K562 (cell line): ENCODE data around the gene CYP4B1. TPM values are rescaled to one million over a fixed set of nuclear protein-coding genes. Genes with fewer than 3 reads are reported as not detected.

Experiments
- ATAC-seq: fragments of 200-7000 bp; cut with Tn5 transposase; 3 replicates; pipeline ENCODE4 v1.9.1; 2020; ENCODE audit warnings: moderate library complexity
- BruUV-seq: library from RNA; stranded (reverse); fragments of 400-500 nt; replicated peaks from 2 replicates; lab custom pipeline; 2021; lab: Mats Ljungman, UMichigan
- CTCF ChIA-PET: fragments of 300-600 bp; formaldehyde crosslinking; extraction: SDS; loops from one replicate; lab custom pipeline; 2021; ENCODE audit warnings: low intra/inter-chr PET ratio; lab: Yijun Ruan, JAX
- POLR2A ChIA-PET: fragments of 300-600, 350-650 bp; sonication (Branson Sonifier 250); formaldehyde crosslinking; extraction: SDS; loops from one replicate; lab custom pipeline; 2021; ENCODE audit warnings: antibody characterized with exemption, inconsistent platforms; lab: Yijun Ruan, JAX
- DNase-seq, 4 experiments: peaks; one replicate each; pipeline versions ENCODE4 v3.0.0 to v3.0.0-alpha.2; 2011 to 2018; ENCODE audit warnings: low spot score in 3 of 4, mixed read lengths in 3 of 4; ENCODE audit errors: extremely low read depth in 1 of 4
- FAIRE-seq: peaks from 2 replicates; lab custom pipeline; 2011; peaks lifted over from hg19 to GRCh38; lab: Jason Lieb, UNC
- H2AFZ ChIP-seq: 2 replicates; pipeline ENCODE4 v1.6.0; 2011; ENCODE audit warnings: low read depth, low read length, control low read depth, inconsistent platforms
- H3K27ac ChIP-seq: fragments of 200-600 bp; 3 replicates; pipeline ENCODE4 v1.8.0; 2011; ENCODE audit warnings: low read depth, mild to moderate bottlenecking, control low read depth, inconsistent platforms, low read length, moderate library complexity, mixed read lengths; ENCODE audit errors: extremely low read depth
- H3K27me3 ChIP-seq, 2 experiments: fragments of 300-600 bp in 1 of 2; 2 replicates in 1 of 2; 3 replicates in 1 of 2; pipeline versions ENCODE4 v1.6.0 to v1.8.0; 2011; ENCODE audit warnings: inconsistent platforms in 2 of 2, low read length in 2 of 2, mild to moderate bottlenecking in 1 of 2, mixed read lengths in 1 of 2, moderate library complexity in 1 of 2; ENCODE audit not compliant: control insufficient read depth in 2 of 2, insufficient read depth in 2 of 2
- H3K36me3 ChIP-seq: fragments of 300-600 bp; 3 replicates; pipeline ENCODE4 v1.8.0; 2011; ENCODE audit warnings: mild to moderate bottlenecking, low read length, inconsistent platforms; ENCODE audit not compliant: control insufficient read depth, insufficient read depth
- H3K4me1 ChIP-seq, 2 experiments: fragments of 200-600 bp in 1 of 2; replicated peaks in 1 of 2; 2 replicates in 1 of 2; 3 replicates in 1 of 2; pipeline versions ENCODE4 v1.5.1 to v1.8.0; 2011; ENCODE audit warnings: inconsistent platforms in 2 of 2, low read length in 2 of 2, mild to moderate bottlenecking in 1 of 2, mixed read lengths in 1 of 2, moderate library complexity in 1 of 2; ENCODE audit not compliant: control insufficient read depth in 2 of 2, insufficient read depth in 2 of 2
- H3K4me2 ChIP-seq: 2 replicates; pipeline ENCODE4 v1.6.1; 2011; ENCODE audit warnings: low read length, control low read depth, inconsistent platforms, mixed read lengths; ENCODE audit not compliant: insufficient read depth
- H3K4me3 ChIP-seq: fragments of 200-600 bp; sonication (generic), shearing (Covaris generic); 2 replicates; pipeline ENCODE4 v1.5.1; 2016; ENCODE audit warnings: control low read depth, inconsistent platforms
- H3K79me2 ChIP-seq: fragments of 200-600 bp; 3 replicates; pipeline ENCODE4 v1.8.0; 2011; ENCODE audit warnings: low read length, inconsistent platforms; ENCODE audit not compliant: control insufficient read depth, insufficient read depth
- H3K9ac ChIP-seq, 2 experiments: 2 replicates each; pipeline versions ENCODE4 v1.6.0 to v1.6.1; 2011; ENCODE audit warnings: low read depth in 2 of 2, low read length in 2 of 2, control low read depth in 1 of 2, inconsistent platforms in 1 of 2, mild to moderate bottlenecking in 1 of 2, mixed read lengths in 1 of 2; ENCODE audit not compliant: insufficient read depth in 1 of 2
- H3K9me1 ChIP-seq: one replicate; pipeline ENCODE4 v1.6.0; 2011; ENCODE audit warnings: inconsistent platforms, mild to moderate bottlenecking, low read length, moderate library complexity; ENCODE audit not compliant: control insufficient read depth, insufficient read depth
- H3K9me3 ChIP-seq: replicated peaks from 2 replicates; pipeline ENCODE4 v1.5.1; 2011; ENCODE audit warnings: low read depth, low read length, inconsistent platforms; ENCODE audit not compliant: control insufficient read depth, insufficient read depth
- H4K20me1 ChIP-seq: replicated peaks from 2 replicates; pipeline ENCODE4 v1.6.1; 2011; ENCODE audit warnings: low read length, inconsistent platforms, mixed read lengths; ENCODE audit not compliant: control insufficient read depth, insufficient read depth
- SMAD2 ChIP-seq: fragments of 150-350 bp; IDR thresholded peaks from 2 replicates; pipeline ENCODE4 v1.6.1; 2014; ENCODE audit warnings: low read depth, mild to moderate bottlenecking, low read length
- ZNF766 ChIP-seq: fragments of 200-800 bp; sonication (Bioruptor generic); conservative IDR thresholded peaks from 2 replicates; pipeline ENCODE4 v1.6.1; 2016; ENCODE audit warnings: missing genetic modification characterization, missing compliant biosample characterization
- ZNF778 ChIP-seq: fragments of 450-650 bp; formaldehyde crosslinking; IDR thresholded peaks from 2 replicates; pipeline ENCODE4 v1.4.0; 2020; ENCODE audit warnings: mild to moderate bottlenecking, moderate library complexity
- WGBS: fragments of 100-300 bp; shearing (Covaris generic); methylation state at CpG from one replicate; pipeline ENCODE4 v1.1.6; 2016; ENCODE audit warnings: low coverage, mixed read lengths; ENCODE audit not compliant: insufficient coverage; ENCODE audit errors: missing lambda C conversion rate; 5-methylcytosine and 5-hydroxymethylcytosine counted together
- in situ Hi-C: fragments of 300-500 bp; cut with MboI; formaldehyde crosslinking; loops from 4 replicates; pipeline ENCODE4 v1.15.0; 2018; ENCODE audit warnings: inconsistent platforms, mixed read lengths
- intact Hi-C: fragments of 100-400 bp; cut with micrococcal nuclease; formaldehyde crosslinking; loops from 2 replicates; pipeline ENCODE4 v1.14.2; 2022
- polyA plus RNA-seq, 8 experiments: library from polyadenylated mRNA; depleted of rRNA in 4 of 8; stranded (reverse) in 5 of 8; unstranded in 3 of 8; fragments of >200 nt; fragmentation: Nextera tagmentation in 2 of 8; fragmentation: Illumina TruSeq in 1 of 8; extraction: Ambion mirVana in 2 of 8; extraction: Trizol in 1 of 8; gene quantifications; 2 replicates each; pipeline versions ENCODE4 v1.2.1 to v1.2.3, GENCODE V29; 2011 to 2014; ENCODE audit warnings: inconsistent platforms in 1 of 8, missing spikeins in 1 of 8
- total RNA-seq, 7 experiments: library from RNA; depleted of rRNA in 6 of 7; stranded (reverse); fragments of >200 nt in 6 of 7; fragmentation: Illumina TruSeq in 2 of 7; extraction: Trizol in 2 of 7; gene quantifications; 2 replicates each; pipeline versions ENCODE4 v1.2.1 to v1.2.3, GENCODE V29; 2011 to 2021; ENCODE audit warnings: low replicate concordance in 1 of 7

CYP4B1 gene
- total and polyA plus RNA-seq, 9 of the 15 experiments (the other 6 are each of a cell fraction or from before 2014, with no cell fraction given) = 0.69 TPM; not detected in 8

DNA sequence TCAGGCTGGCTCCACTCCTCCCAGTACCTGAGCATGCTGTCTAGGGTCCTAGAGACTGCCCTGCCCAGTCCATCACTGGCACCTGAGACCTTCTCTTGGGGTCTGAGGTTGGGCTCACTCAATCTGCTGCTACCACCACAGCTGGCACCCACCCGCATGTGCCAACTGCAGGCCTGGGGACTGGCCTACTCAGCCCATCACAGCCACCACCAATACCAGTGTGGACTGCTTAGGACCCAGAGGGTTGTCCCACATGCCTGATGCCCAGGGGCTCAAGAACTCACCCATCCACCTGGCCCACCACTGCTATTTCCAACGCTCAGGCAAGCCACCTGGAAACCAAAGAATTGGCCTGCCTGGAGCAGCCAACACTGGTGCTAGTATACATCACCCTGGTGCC is 63.5 kb downstream of the CYP4B1 start:
- intact Hi-C loops (no loop called here), in situ Hi-C loops (no loop called here)
- Histone ChIP-seq H3K9ac (no peak overlapping the region), H3K4me1 (no peaks in the 10 kb centered on the region), H3K9me1 (no peaks in the 10 kb centered on the region), H3K9me3 (no peaks in the 10 kb centered on the region), H3K36me3 (no peaks in the 10 kb centered on the region), H2AFZ (no peak overlapping the region), H3K79me2 (no peaks in the 10 kb centered on the region), H3K27ac (no peak overlapping the region), H3K4me2 (no peak overlapping the region), H3K27me3 (peaks cover 0 to 4% of the 10 kb centered on the region in 2 experiments; a peak in 2 of 5 replicates), H4K20me1 (no peaks in the 10 kb centered on the region), H3K4me3 (no peak overlapping the region)
- ATAC-seq (no peak), DNase-seq (no peak), FAIRE-seq (no peak)
- ChIA-PET CTCF (no interaction called here), POLR2A (no interaction called here)
- WGBS = 0% methylated on average over 2 of the region's 2 CpGs
- BruUV-seq = no TSS peak
- no peak for TF ChIP-seq ZNF778
- no peak for TF ChIP-seq SMAD2
- TF ChIP-seq ZNF766 = no peak

Other genes starting within 250 kb of the CYP4B1 start
Only the 7 nearest of the 8 such genes appear.
- gene MKNK1, start 194.8 kb upstream of the CYP4B1 start, total RNA-seq (2014; rRNA removed) = 27.7 and 33.3 TPM in 2 replicates
- gene MKNK1, start 194.8 kb upstream of the CYP4B1 start, total RNA-seq (2014; rRNA removed; fragmentation: Illumina TruSeq; extraction: Trizol) = 43.7 and 49.4 TPM in 2 replicates
- 33.7 and 42.9 TPM in 2 replicates for gene MKNK1, start 194.8 kb upstream of the CYP4B1 start, total RNA-seq (2015; rRNA removed; fragmentation: Illumina TruSeq; extraction: Trizol)
- 36.5 and 41.7 TPM in 2 replicates for gene MKNK1, start 194.8 kb upstream of the CYP4B1 start, total RNA-seq (2021)
- gene MKNK1, start 194.8 kb upstream of the CYP4B1 start, polyA plus RNA-seq (2011; rRNA removed) = 45.0 and 45.8 TPM in 2 replicates
- gene MKNK1, start 194.8 kb upstream of the CYP4B1 start, polyA plus RNA-seq (2014; fragmentation: Illumina TruSeq; extraction: Trizol) = 40.4 and 42.1 TPM in 2 replicates
- 10 to 100 TPM; 44.7 to 46.0 TPM for gene MKNK1, start 194.8 kb upstream of the CYP4B1 start, polyA plus RNA-seq (2014; fragmentation: Nextera tagmentation; extraction: Ambion mirVana)
- 50.8 and 51.3 TPM in 2 replicates for gene MKNK1, start 194.8 kb upstream of the CYP4B1 start, polyA plus RNA-seq (2014; rRNA removed)
- 3.6 and 3.7 TPM in 2 replicates for gene MOB3C, start 182.2 kb upstream of the CYP4B1 start, total RNA-seq (2014; rRNA removed)
- gene MOB3C, start 182.2 kb upstream of the CYP4B1 start, total RNA-seq (2014; rRNA removed; fragmentation: Illumina TruSeq; extraction: Trizol) = 3.5 and 3.9 TPM in 2 replicates
- 3.5 and 3.6 TPM in 2 replicates for gene MOB3C, start 182.2 kb upstream of the CYP4B1 start, total RNA-seq (2015; rRNA removed; fragmentation: Illumina TruSeq; extraction: Trizol)
- 5.1 and 5.2 TPM in 2 replicates for gene MOB3C, start 182.2 kb upstream of the CYP4B1 start, total RNA-seq (2021)
- 6.2 and 7.5 TPM in 2 replicates for gene MOB3C, start 182.2 kb upstream of the CYP4B1 start, polyA plus RNA-seq (2011; rRNA removed)
- 4.4 and 4.9 TPM in 2 replicates for gene MOB3C, start 182.2 kb upstream of the CYP4B1 start, polyA plus RNA-seq (2014; fragmentation: Illumina TruSeq; extraction: Trizol)
- gene MOB3C, start 182.2 kb upstream of the CYP4B1 start, polyA plus RNA-seq (2014; fragmentation: Nextera tagmentation; extraction: Ambion mirVana) = 1 to 10 TPM; 1.0 to 1.1 TPM
- 3.4 and 4.1 TPM in 2 replicates for gene MOB3C, start 182.2 kb upstream of the CYP4B1 start, polyA plus RNA-seq (2014; rRNA removed)
- 23.4 and 26.5 TPM in 2 replicates for gene ATPAF1, start 130.7 kb upstream of the CYP4B1 start, total RNA-seq (2014; rRNA removed)
- 27.4 and 33.7 TPM in 2 replicates for gene ATPAF1, start 130.7 kb upstream of the CYP4B1 start, total RNA-seq (2014; rRNA removed; fragmentation: Illumina TruSeq; extraction: Trizol)
- 27.0 and 28.4 TPM in 2 replicates for gene ATPAF1, start 130.7 kb upstream of the CYP4B1 start, total RNA-seq (2015; rRNA removed; fragmentation: Illumina TruSeq; extraction: Trizol)
- gene ATPAF1, start 130.7 kb upstream of the CYP4B1 start, total RNA-seq (2021) = 24.2 and 27.3 TPM in 2 replicates
- 50.1 and 56.2 TPM in 2 replicates for gene ATPAF1, start 130.7 kb upstream of the CYP4B1 start, polyA plus RNA-seq (2011; rRNA removed)
- 37.9 and 44.9 TPM in 2 replicates for gene ATPAF1, start 130.7 kb upstream of the CYP4B1 start, polyA plus RNA-seq (2014; fragmentation: Illumina TruSeq; extraction: Trizol)
- gene ATPAF1, start 130.7 kb upstream of the CYP4B1 start, polyA plus RNA-seq (2014; fragmentation: Nextera tagmentation; extraction: Ambion mirVana) = 1 to 10 TPM; 6.3 to 9.2 TPM
- 35.6 and 36.8 TPM in 2 replicates for gene ATPAF1, start 130.7 kb upstream of the CYP4B1 start, polyA plus RNA-seq (2014; rRNA removed)
- not detected in 2 replicates for gene TEX38, start 127.2 kb upstream of the CYP4B1 start, total RNA-seq (2014; rRNA removed)
- gene TEX38, start 127.2 kb upstream of the CYP4B1 start, total RNA-seq (2014; rRNA removed; fragmentation: Illumina TruSeq; extraction: Trizol) = not detected in 2 replicates
- not detected in 2 replicates for gene TEX38, start 127.2 kb upstream of the CYP4B1 start, total RNA-seq (2015; rRNA removed; fragmentation: Illumina TruSeq; extraction: Trizol)
- gene TEX38, start 127.2 kb upstream of the CYP4B1 start, total RNA-seq (2021) = not detected in 2 replicates
- gene TEX38, start 127.2 kb upstream of the CYP4B1 start, polyA plus RNA-seq (2011; rRNA removed) = not detected in 2 replicates
- gene TEX38, start 127.2 kb upstream of the CYP4B1 start, polyA plus RNA-seq (2014; fragmentation: Illumina TruSeq; extraction: Trizol) = not detected in 2 replicates
- gene TEX38, start 127.2 kb upstream of the CYP4B1 start, polyA plus RNA-seq (2014; fragmentation: Nextera tagmentation; extraction: Ambion mirVana) = not detected
- not detected in 2 replicates for gene TEX38, start 127.2 kb upstream of the CYP4B1 start, polyA plus RNA-seq (2014; rRNA removed)
- 27.6 and 30.3 TPM in 2 replicates for gene EFCAB14, start 79.9 kb upstream of the CYP4B1 start, total RNA-seq (2014; rRNA removed)
- 39.7 and 42.8 TPM in 2 replicates for gene EFCAB14, start 79.9 kb upstream of the CYP4B1 start, total RNA-seq (2014; rRNA removed; fragmentation: Illumina TruSeq; extraction: Trizol)
- gene EFCAB14, start 79.9 kb upstream of the CYP4B1 start, total RNA-seq (2015; rRNA removed; fragmentation: Illumina TruSeq; extraction: Trizol) = 44.4 and 48.1 TPM in 2 replicates
- gene EFCAB14, start 79.9 kb upstream of the CYP4B1 start, total RNA-seq (2021) = 36.4 and 37.3 TPM in 2 replicates
- 39.9 and 40.2 TPM in 2 replicates for gene EFCAB14, start 79.9 kb upstream of the CYP4B1 start, polyA plus RNA-seq (2011; rRNA removed)
- 39.5 and 49.0 TPM in 2 replicates for gene EFCAB14, start 79.9 kb upstream of the CYP4B1 start, polyA plus RNA-seq (2014; fragmentation: Illumina TruSeq; extraction: Trizol)
- 1 to 10 TPM; 7.3 to 9.4 TPM for gene EFCAB14, start 79.9 kb upstream of the CYP4B1 start, polyA plus RNA-seq (2014; fragmentation: Nextera tagmentation; extraction: Ambion mirVana)
- 24.9 and 28.0 TPM in 2 replicates for gene EFCAB14, start 79.9 kb upstream of the CYP4B1 start, polyA plus RNA-seq (2014; rRNA removed)
- gene CYP4A11, start 142.4 kb downstream of the CYP4B1 start, total RNA-seq (2014; rRNA removed) = not detected in 2 replicates
- not detected in 2 replicates for gene CYP4A11, start 142.4 kb downstream of the CYP4B1 start, total RNA-seq (2014; rRNA removed; fragmentation: Illumina TruSeq; extraction: Trizol)
- gene CYP4A11, start 142.4 kb downstream of the CYP4B1 start, total RNA-seq (2015; rRNA removed; fragmentation: Illumina TruSeq; extraction: Trizol) = not detected in 2 replicates
- 0.42 TPM in 1 of 2 replicates, not detected in the other for gene CYP4A11, start 142.4 kb downstream of the CYP4B1 start, total RNA-seq (2021)
- gene CYP4A11, start 142.4 kb downstream of the CYP4B1 start, polyA plus RNA-seq (2011; rRNA removed) = not detected in 2 replicates
- gene CYP4A11, start 142.4 kb downstream of the CYP4B1 start, polyA plus RNA-seq (2014; fragmentation: Illumina TruSeq; extraction: Trizol) = not detected in 2 replicates
- not detected for gene CYP4A11, start 142.4 kb downstream of the CYP4B1 start, polyA plus RNA-seq (2014; fragmentation: Nextera tagmentation; extraction: Ambion mirVana)
- not detected in 2 replicates for gene CYP4A11, start 142.4 kb downstream of the CYP4B1 start, polyA plus RNA-seq (2014; rRNA removed)
- not detected in 2 replicates for gene CYP4X1, start 224.6 kb downstream of the CYP4B1 start, total RNA-seq (2014; rRNA removed)
- not detected in 2 replicates for gene CYP4X1, start 224.6 kb downstream of the CYP4B1 start, total RNA-seq (2014; rRNA removed; fragmentation: Illumina TruSeq; extraction: Trizol)
- not detected in 2 replicates for gene CYP4X1, start 224.6 kb downstream of the CYP4B1 start, total RNA-seq (2015; rRNA removed; fragmentation: Illumina TruSeq; extraction: Trizol)
- gene CYP4X1, start 224.6 kb downstream of the CYP4B1 start, total RNA-seq (2021) = not detected in 2 replicates
- 0.06 TPM in 1 of 2 replicates, not detected in the other for gene CYP4X1, start 224.6 kb downstream of the CYP4B1 start, polyA plus RNA-seq (2011; rRNA removed)
- not detected in 2 replicates for gene CYP4X1, start 224.6 kb downstream of the CYP4B1 start, polyA plus RNA-seq (2014; fragmentation: Illumina TruSeq; extraction: Trizol)
- under 1 TPM; 0.03 to 0.17 TPM for gene CYP4X1, start 224.6 kb downstream of the CYP4B1 start, polyA plus RNA-seq (2014; fragmentation: Nextera tagmentation; extraction: Ambion mirVana)
- not detected in 2 replicates for gene CYP4X1, start 224.6 kb downstream of the CYP4B1 start, polyA plus RNA-seq (2014; rRNA removed)